GM12891 (cell line): ENCODE measurements around the gene B3GNT9.

ENCODE experiments used
- POLR2A ChIP-seq: IDR thresholded peaks from 2 replicates; pipeline ENCODE4 v1.6.1; 2011; ENCODE audit warnings: low read depth, low read length, control low read depth
- POU2F2 ChIP-seq: IDR thresholded peaks from 2 replicates; pipeline ENCODE4 v1.6.1; 2011; ENCODE audit warnings: low read depth, mild to moderate bottlenecking, control low read depth, low read length, moderate library complexity
- SPI1 ChIP-seq: IDR thresholded peaks from 2 replicates; pipeline ENCODE4 v1.6.1; 2011; ENCODE audit warnings: low read depth, low read length, control low read depth

- TF ChIP-seq POLR2A (no peak), POU2F2 (no peak), SPI1 (no peak)
These were observed 16.8 kb upstream of the B3GNT9 start for GRCh38 chr16:67167588-67167987.
